ENCODE data around the gene SYNDIG1. TPM values are rescaled to one million over a fixed set of nuclear protein-coding genes. Genes with fewer than 3 reads are reported as not detected.

The SYNDIG1 gene
- total RNA-seq (2021; fragmentation: NEBNext Ultra II Directional; extraction: Animal tissue kit (Norgen Biotek cat#: 25700)) = under 1 TPM in 2 of 6 experiments, not detected in 4; 0.14 to 0.31 TPM
- long read RNA-seq = 0 reads

GRCh38 chr20:24469116-24469893 lies at the start of gene SYNDIG1:
Gene SYNDIG1 (plus strand): TSS chr20:24469629. CDS start chr20:24543098, 73,469 bp downstream.
- H3K27me3 Mint-ChIP-seq (ENCODE audit: insufficient read depth) = peaks cover 55% of the 10 kb centered on the region
- no peaks in the 10 kb centered on the region for H3K9me3 Mint-ChIP-seq
- H3K4me1 Mint-ChIP-seq (ENCODE audit: low read depth) = no peaks in the 10 kb centered on the region; the same call in 1 of the 2 replicates
- TF ChIP-seq CTCF (IDR thresholded peaks at IDR 0.05) = no peak
- H3K36me3 Mint-ChIP-seq (ENCODE audit: low read depth) = no peaks in the 10 kb centered on the region
- no peak within 1 kb of the TSS for H3K27ac Mint-ChIP-seq
- no peak within 1 kb of the TSS; the same call in 1 of the 2 replicates for H3K4me3 Mint-ChIP-seq
- DNase-seq = no peak

GRCh38 chr20:24419786-24420185 lies 49.6 kb upstream of the SYNDIG1 start:
- no peaks in the 10 kb centered on the region; the same call in 1 of the 2 replicates for H3K4me1 Mint-ChIP-seq (ENCODE audit: low read depth)
- DNase-seq = no peak
- H3K27ac Mint-ChIP-seq = no peak overlapping the region
- peaks cover 8% of the 10 kb centered on the region for H3K36me3 Mint-ChIP-seq (ENCODE audit: low read depth)
- no peak overlapping the region for H3K4me3 Mint-ChIP-seq
- peaks cover 13% of the 10 kb centered on the region for H3K27me3 Mint-ChIP-seq (ENCODE audit: insufficient read depth)
- TF ChIP-seq CTCF (IDR thresholded peaks at IDR 0.05) = no peak
- peaks cover 20% of the 10 kb centered on the region for H3K9me3 Mint-ChIP-seq

- Mint-ChIP-seq H3K36me3 (ENCODE audit: low read depth) (peaks cover 6% of the 10 kb centered on the region), H3K4me1 (ENCODE audit: low read depth) (no peaks in the 10 kb centered on the region; the same call in 1 of the 2 replicates), H3K27ac (no peak overlapping the region), H3K9me3 (peaks cover 14% of the 10 kb centered on the region), H3K27me3 (ENCODE audit: insufficient read depth) (peaks cover 13% of the 10 kb centered on the region), H3K4me3 (no peak overlapping the region)
- no peak for DNase-seq
- no peak for TF ChIP-seq CTCF (IDR thresholded peaks at IDR 0.05)
Measured at GRCh38 chr20:24420567-24420966, 48.9 kb upstream of the SYNDIG1 start.

DNA sequence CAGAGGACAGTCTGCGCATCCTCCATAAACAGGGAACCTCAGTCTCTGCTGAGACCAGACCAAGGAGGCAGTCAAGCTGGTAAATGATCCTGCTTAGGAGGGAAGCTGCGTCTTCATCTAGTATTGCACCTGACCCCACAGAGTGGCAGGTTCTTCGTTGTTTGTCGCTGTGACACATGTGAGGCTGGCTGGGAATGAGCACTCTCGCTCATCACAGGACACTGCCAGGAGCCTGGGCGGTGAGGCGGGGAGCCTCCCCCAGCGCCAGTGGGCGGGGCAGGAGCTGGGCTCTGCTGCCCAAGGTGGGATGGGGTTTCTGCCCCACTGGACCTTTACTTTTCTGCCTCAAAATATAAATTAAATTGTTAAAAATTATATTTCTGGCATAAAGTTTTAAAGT lies 48.4 kb upstream of the SYNDIG1 start:
- no peak overlapping the region for H3K4me3 Mint-ChIP-seq
- H3K9me3 Mint-ChIP-seq = peaks cover 9% of the 10 kb centered on the region
- H3K36me3 Mint-ChIP-seq (ENCODE audit: low read depth) = peaks cover under 1% of the 10 kb centered on the region; the same call in 1 of the 2 replicates
- no peak for DNase-seq
- H3K27ac Mint-ChIP-seq = no peak overlapping the region
- TF ChIP-seq CTCF (IDR thresholded peaks at IDR 0.05) = no peak
- no peaks in the 10 kb centered on the region; the same call in 1 of the 2 replicates for H3K4me1 Mint-ChIP-seq (ENCODE audit: low read depth)
- H3K27me3 Mint-ChIP-seq (ENCODE audit: insufficient read depth) = peaks cover 13% of the 10 kb centered on the region

GRCh38 chr20:24422091-24422760 lies 47.2 kb upstream of the SYNDIG1 start:
- H3K4me3 Mint-ChIP-seq = no peak overlapping the region
- TF ChIP-seq CTCF (IDR thresholded peaks at IDR 0.05) = no peak
- no peak overlapping the region for H3K27ac Mint-ChIP-seq
- H3K9me3 Mint-ChIP-seq = no peaks in the 10 kb centered on the region
- H3K27me3 Mint-ChIP-seq (ENCODE audit: insufficient read depth) = peaks cover 13% of the 10 kb centered on the region
- H3K4me1 Mint-ChIP-seq (ENCODE audit: low read depth) = no peaks in the 10 kb centered on the region; the same call in 1 of the 2 replicates
- no peaks in the 10 kb centered on the region for H3K36me3 Mint-ChIP-seq (ENCODE audit: low read depth)
- no peak for DNase-seq
